Stimulated activated CD8-positive, alpha-beta memory T cell treated with anti-CD3 and anti-CD28 coated beads, Interleukin-4, amount 100 ng/mL, for 48 hours (primary cell): ENCODE results near the gene SWAP70.

ENCODE experiments used
- DNase-seq: peaks from one replicate; pipeline ENCODE4 v3.0.0-alpha.2; 2020

SWAP70 gene

GRCh38 chr11:9651899-9652748 is 11.8 kb upstream of the SWAP70 start:
- DNase-seq: no peak

GRCh38 chr11:9653871-9654270 is 10.0 kb upstream of the SWAP70 start:
- DNase-seq: no peak

GRCh38 chr11:9656864-9657263 is 7.0 kb upstream of the SWAP70 start:
- no peak for DNase-seq

- no peak for DNase-seq
Measured at GRCh38 chr11:9657531-9657930, 6.3 kb upstream of the SWAP70 start.

- DNase-seq: no peak
Measured at GRCh38 chr11:9660886-9661285, 3.0 kb upstream of the SWAP70 start.

- DNase-seq: no peak
Measured at GRCh38 chr11:9662273-9662672, 1.6 kb upstream of the SWAP70 start.

GRCh38 chr11:9664276-9665171 is 647 bp downstream of the SWAP70 start:
- DNase-seq: peak; percentile 30

GRCh38 chr11:9665749-9666148 is 1.9 kb downstream of the SWAP70 start:
- no peak for DNase-seq

- DNase-seq: no peak
Measured at GRCh38 chr11:9669954-9670353, 6.1 kb downstream of the SWAP70 start.

GRCh38 chr11:9672288-9672916 is 8.5 kb downstream of the SWAP70 start:
- no peak for DNase-seq

GRCh38 chr11:9672918-9673317 is 9.0 kb downstream of the SWAP70 start:
- DNase-seq: no peak

- no peak for DNase-seq
Measured at GRCh38 chr11:9675691-9676090, 11.8 kb downstream of the SWAP70 start.

GRCh38 chr11:9677951-9678350 is 14.1 kb downstream of the SWAP70 start:
- DNase-seq: no peak

- DNase-seq: no peak
Measured at GRCh38 chr11:9678576-9678975, 14.7 kb downstream of the SWAP70 start.

GRCh38 chr11:9680028-9680427 is 16.2 kb downstream of the SWAP70 start:
- no peak for DNase-seq

- no peak for DNase-seq
Measured at GRCh38 chr11:9681583-9682372, 17.9 kb downstream of the SWAP70 start.

- DNase-seq: no peak
Measured at GRCh38 chr11:9687711-9688477, 24.0 kb downstream of the SWAP70 start.

- no peak for DNase-seq
Measured at GRCh38 chr11:9688716-9689511, 25.0 kb downstream of the SWAP70 start.

GRCh38 chr11:9689721-9690120 is 25.8 kb downstream of the SWAP70 start:
- DNase-seq: no peak

GRCh38 chr11:9691865-9692264 is 28.0 kb downstream of the SWAP70 start:
- no peak for DNase-seq

GRCh38 chr11:9692691-9693090 is 28.8 kb downstream of the SWAP70 start:
- DNase-seq: no peak
